CD4-positive, alpha-beta memory T cell (primary cell): ENCODE measurements around the gene SHQ1. TPM values are rescaled to one million over a fixed set of nuclear protein-coding genes. Genes with fewer than 3 reads are reported as not detected.
A peak's percentile ranks its signal among the peaks of the same experiment; 100 is the strongest.

Experiments
- CTCF ChIA-PET: fragments of 350-600 bp; sonication (Branson Sonifier 250); formaldehyde crosslinking; loops from one replicate; lab custom pipeline; 2021; ENCODE audit warnings: inconsistent platforms; ENCODE audit not compliant: partially characterized antibody; lab: Charles Lee
- POLR2A ChIA-PET: fragments of 350-600 bp; sonication (Branson Sonifier 250); formaldehyde crosslinking; loops from one replicate; lab custom pipeline; 2021; ENCODE audit not compliant: partially characterized antibody; lab: Charles Lee
- DNase-seq, 5 donors: peaks; one replicate each; pipeline versions ENCODE4 v3.0.0 to v3.0.0-alpha.2; 2020 to 2022; ENCODE audit warnings: mixed read lengths in 1 of 5
- H3K27ac ChIP-seq: one replicate; pipeline ENCODE4 v1.7.0; 2013; ENCODE audit warnings: low read depth, low read length
- H3K27me3 ChIP-seq: 2 replicates; pipeline ENCODE4 v1.7.0; 2013; ENCODE audit warnings: mild to moderate bottlenecking, low read length, moderate library complexity; ENCODE audit not compliant: insufficient read depth
- H3K36me3 ChIP-seq: 2 replicates; pipeline ENCODE4 v1.7.0; 2013; ENCODE audit warnings: mild to moderate bottlenecking, low read length, moderate library complexity; ENCODE audit not compliant: insufficient read depth
- H3K4me1 ChIP-seq: 2 replicates; pipeline ENCODE4 v1.7.0; 2013; ENCODE audit warnings: mild to moderate bottlenecking, low read length, moderate library complexity; ENCODE audit not compliant: insufficient read depth
- H3K4me3 ChIP-seq, 2 donors: one replicate each; pipeline ENCODE4 v1.7.0; 2013; ENCODE audit warnings: low read length in 2 of 2, mild to moderate bottlenecking in 1 of 2
- H3K9me3 ChIP-seq, 2 donors: one replicate each; pipeline ENCODE4 v1.7.0; 2013; ENCODE audit warnings: low read length in 2 of 2, control low read depth in 1 of 2; ENCODE audit not compliant: control insufficient read depth in 1 of 2
- H3K27ac Mint-ChIP-seq, 7 donors: one replicate each; pipeline ENCODE4 v1.8.0; 2020 to 2021; ENCODE audit warnings: mixed read lengths in 7 of 7, mild to moderate bottlenecking in 6 of 7, inconsistent platforms in 3 of 7, moderate library complexity in 3 of 7
- H3K27me3 Mint-ChIP-seq, 2 donors: one replicate each; pipeline ENCODE4 v1.8.0; 2020 to 2021; ENCODE audit warnings: mixed read lengths in 2 of 2
- H3K36me3 Mint-ChIP-seq, 2 donors: one replicate each; pipeline ENCODE4 v1.8.0; 2020 to 2021; ENCODE audit warnings: mixed read lengths in 2 of 2, inconsistent platforms in 1 of 2, mild to moderate bottlenecking in 1 of 2
- H3K4me1 Mint-ChIP-seq, 4 donors: one replicate each; pipeline ENCODE4 v1.8.0; 2020 to 2021; ENCODE audit warnings: mixed read lengths in 4 of 4, mild to moderate bottlenecking in 1 of 4
- H3K4me3 Mint-ChIP-seq, 8 donors: one replicate each; pipeline ENCODE4 v1.8.0; 2020 to 2021; ENCODE audit warnings: mixed read lengths in 8 of 8, mild to moderate bottlenecking in 7 of 8, moderate library complexity in 6 of 8, inconsistent platforms in 3 of 8
- H3K9me3 Mint-ChIP-seq, 8 donors: one replicate each; pipeline ENCODE4 v1.8.0; 2020 to 2021; ENCODE audit warnings: mixed read lengths in 8 of 8, mild to moderate bottlenecking in 5 of 8, inconsistent platforms in 3 of 8, moderate library complexity in 1 of 8
- intact Hi-C: fragments of 100-400 bp; cut with micrococcal nuclease; formaldehyde crosslinking; loops from one replicate; pipeline ENCODE4 v1.15.1; 2023
- polyA plus RNA-seq, 2 donors: library from polyadenylated mRNA; unstranded; fragments of 300-500 nt; fragmentation: Illumina TruSeq; gene quantifications; one replicate each; pipeline ENCODE4 v1.2.3, GENCODE V29; 2021
- total RNA-seq, 2 experiments: library from RNA; stranded (reverse); gene quantifications; one replicate each; pipeline ENCODE4 v1.2.3, GENCODE V29; 2021

SHQ1 gene
- total RNA-seq (10 to 100 TPM; 28.7 to 31.2 TPM), polyA plus RNA-seq (10 to 100 TPM in 1 of 2 donors, 1 to 10 TPM in 1; 6.6 to 23.4 TPM)

DNA sequence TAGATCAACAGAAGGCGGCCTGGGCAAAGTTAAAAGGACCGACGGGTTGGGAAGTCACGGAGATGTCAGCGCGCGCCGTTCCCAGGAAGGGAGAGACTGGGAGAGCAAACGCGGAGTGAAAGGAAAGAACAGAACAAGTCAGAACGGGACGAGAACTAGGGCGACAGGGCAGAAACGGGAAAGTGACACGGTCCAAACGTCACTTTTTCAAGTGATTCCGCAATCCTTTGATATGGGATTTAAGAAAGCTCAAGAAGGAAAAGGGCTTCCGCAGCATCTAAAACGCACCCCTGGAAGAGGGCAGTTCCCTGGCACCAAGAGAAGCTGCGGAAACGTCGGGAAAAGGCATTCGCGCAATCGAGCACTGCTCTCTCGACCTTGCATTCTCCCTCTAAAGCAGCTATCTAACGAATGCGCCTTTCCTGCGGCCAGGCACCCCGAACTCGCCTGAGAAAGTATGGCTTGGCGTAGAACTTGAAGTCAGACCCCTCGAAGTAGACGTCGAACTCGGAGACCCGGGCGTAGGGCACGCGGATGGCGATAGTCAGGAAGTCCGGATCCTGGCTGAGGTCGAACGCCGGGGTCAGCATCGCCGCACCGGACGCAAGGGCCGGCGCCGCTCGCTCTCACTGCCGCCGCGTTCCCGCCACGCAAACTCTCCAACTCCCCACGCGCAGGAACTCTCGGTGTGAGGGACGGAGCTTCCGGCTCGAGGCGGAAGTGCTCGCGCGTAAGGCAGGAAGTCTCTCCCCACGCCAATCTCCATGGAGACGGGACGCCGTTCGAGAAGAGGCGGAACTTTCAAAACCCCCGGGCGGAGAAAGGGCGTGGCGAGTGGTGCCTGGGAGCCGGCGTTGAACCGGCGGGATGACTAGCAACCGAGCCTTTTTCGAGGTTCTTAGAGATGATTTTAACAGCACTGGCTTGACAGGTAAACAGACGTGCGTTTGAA lies at the start of gene SHQ1:
TSS of gene SHQ1 (minus strand) at position 695 of the 952 bp plus-strand sequence. CDS start at position 590, 105 bp downstream.
- DNase-seq: peak; percentile 91 to 96 (median 92)
- peak within 1 kb of the TSS; percentile 82 to 97 for H3K4me3 ChIP-seq
- H3K36me3 ChIP-seq: no peaks in the 10 kb centered on the region
- no peaks in the 10 kb centered on the region for H3K9me3 ChIP-seq
- Mint-ChIP-seq H3K4me1 (peaks cover 38 to 60% (median 48%) of the 10 kb centered on the region in 4 donors), H3K27ac (peak within 1 kb of the TSS; percentile 78 to 95 (median 93)), H3K27me3 (peaks cover 0 to 2% of the 10 kb centered on the region in 2 donors), H3K36me3 (peaks cover 8 to 20% of the 10 kb centered on the region in 2 donors), H3K9me3 (peaks cover 0 to 3% (median 0%) of the 10 kb centered on the region in 8 donors), H3K4me3 (peak within 1 kb of the TSS; percentile 94 to 97 (median 96))
- CTCF ChIA-PET: interaction anchor here (1.3 to 1.8 kb wide), 5 partner anchors 26 to 238 kb away, joined by 3 to 8 read pairs (median 5); no protein-coding TSS in a partner anchor
- peak within 1 kb of the TSS; percentile 61 for H3K27ac ChIP-seq
- intact Hi-C loops: loop anchor here (1.0 to 10.0 kb wide), 4 partner anchors 149 to 1121 kb away; partner anchors contain the start of gene RYBP
- no peaks in the 10 kb centered on the region for H3K27me3 ChIP-seq
- peaks cover 47% of the 10 kb centered on the region for H3K4me1 ChIP-seq
- POLR2A ChIA-PET: interaction anchor here (0.9 to 1.8 kb wide), 2 partner anchors 109 to 147 kb away, joined by 3 to 7 read pairs; no protein-coding TSS in a partner anchor

DNA sequence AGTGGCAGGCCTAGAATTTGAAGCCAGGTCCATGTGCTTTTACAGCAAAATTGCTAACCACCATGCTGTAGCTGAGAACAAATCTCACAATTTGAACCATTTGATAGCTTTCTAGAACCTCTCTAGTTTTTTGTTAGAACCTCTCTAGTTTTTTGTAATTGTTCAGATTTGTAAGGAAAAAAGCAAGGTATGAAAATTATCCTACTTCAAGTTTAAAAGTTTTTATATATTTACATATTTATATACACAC lies 49.4 kb upstream of the SHQ1 start:
- CTCF ChIA-PET: no interaction called here
- intact Hi-C loops: no loop called here
- Histone ChIP-seq H3K27ac (no peak overlapping the region), H3K36me3 (no peaks in the 10 kb centered on the region), H3K9me3 (no peaks in the 10 kb centered on the region), H3K4me3 (no peak overlapping the region), H3K27me3 (no peaks in the 10 kb centered on the region), H3K4me1 (no peaks in the 10 kb centered on the region)
- Mint-ChIP-seq H3K27me3 (peaks cover 18 to 26% of the 10 kb centered on the region in 2 donors), H3K36me3 (no peaks in the 10 kb centered on the region), H3K4me1 (no peaks in the 10 kb centered on the region), H3K4me3 (no peak overlapping the region), H3K27ac (no peak overlapping the region), H3K9me3 (peaks cover 0 to 3% (median 0%) of the 10 kb centered on the region in 8 donors)
- no peak for DNase-seq
- POLR2A ChIA-PET: no interaction called here

DNA sequence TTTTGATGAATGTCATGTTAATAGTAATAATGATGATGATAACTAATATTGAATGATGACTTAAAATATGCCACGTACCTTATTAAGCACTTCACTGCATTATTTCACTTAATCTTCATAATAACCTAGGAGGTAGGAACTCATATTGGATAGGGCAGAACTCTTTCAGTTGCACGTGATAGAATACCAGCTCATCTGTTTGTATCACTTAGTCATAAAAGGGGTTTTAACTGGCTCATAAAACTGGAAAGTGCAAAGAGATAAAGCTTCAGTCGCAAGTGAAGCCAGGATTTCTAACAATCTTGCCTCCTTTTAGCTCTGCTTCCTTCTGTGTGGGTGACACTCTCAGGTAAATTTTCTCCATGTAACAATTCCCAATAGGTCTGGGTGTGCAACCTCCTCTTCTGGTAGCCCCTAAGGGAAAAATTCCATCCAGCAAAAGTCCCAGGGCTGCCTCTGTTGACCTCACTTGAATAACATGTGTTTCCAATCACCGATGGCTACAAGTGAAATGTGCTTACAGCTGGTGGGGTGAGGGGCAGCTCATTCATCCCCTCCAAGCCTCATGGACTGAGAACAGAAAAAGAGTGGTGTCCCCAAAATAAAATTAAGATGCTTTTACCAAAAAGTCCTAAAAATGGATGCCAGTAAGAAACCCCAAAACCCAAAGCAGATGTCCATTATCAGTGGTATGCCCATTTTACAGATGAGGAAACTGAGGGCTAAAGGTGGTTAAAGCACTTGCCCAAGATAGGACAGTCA lies 48.9 kb upstream of the SHQ1 start:
- Histone ChIP-seq H3K4me3 (no peak overlapping the region), H3K27me3 (no peaks in the 10 kb centered on the region), H3K9me3 (no peaks in the 10 kb centered on the region), H3K4me1 (no peaks in the 10 kb centered on the region), H3K27ac (no peak overlapping the region), H3K36me3 (no peaks in the 10 kb centered on the region)
- ChIA-PET POLR2A (no interaction called here), CTCF (interaction anchor here (1.0 kb wide), 1 partner anchor 158 kb away, joined by 3 read pairs; no protein-coding TSS in a partner anchor)
- intact Hi-C loops: no loop called here
- Mint-ChIP-seq H3K27me3 (peaks cover 17 to 30% of the 10 kb centered on the region in 2 donors), H3K27ac (no peak overlapping the region), H3K36me3 (no peaks in the 10 kb centered on the region), H3K4me3 (no peak overlapping the region), H3K4me1 (no peaks in the 10 kb centered on the region), H3K9me3 (peaks cover 0 to 3% (median 0%) of the 10 kb centered on the region in 8 donors)
- DNase-seq: no peak

DNA sequence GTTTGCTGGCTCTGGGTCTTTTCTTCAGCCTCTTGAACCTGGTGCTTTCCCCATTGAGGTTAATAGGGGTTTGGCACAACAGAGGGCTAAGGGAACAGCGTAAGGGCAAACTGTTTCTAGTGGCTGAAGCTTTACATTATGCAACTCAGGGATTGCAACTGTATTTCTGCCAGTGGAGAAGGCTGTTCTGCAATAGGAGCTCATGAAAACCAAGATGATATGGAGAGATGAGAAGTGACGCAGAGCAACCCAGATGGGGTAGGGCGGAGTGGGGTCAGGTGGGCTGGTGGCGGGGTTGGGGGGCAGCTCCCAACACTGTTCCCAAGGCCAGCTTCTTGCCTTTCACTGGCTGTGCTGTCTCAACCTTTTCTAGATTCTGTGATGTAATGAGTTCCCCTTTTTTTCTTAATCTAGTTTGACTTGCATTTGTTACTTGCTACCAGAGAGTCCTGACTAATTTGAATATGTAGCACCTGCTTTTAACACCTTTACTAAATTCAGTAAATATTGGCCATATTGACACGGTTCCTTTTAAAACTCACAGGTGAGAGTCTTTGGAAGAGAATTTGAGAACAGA lies 46.8 kb upstream of the SHQ1 start:
- Mint-ChIP-seq H3K36me3 (no peaks in the 10 kb centered on the region), H3K4me1 (no peaks in the 10 kb centered on the region), H3K4me3 (no peak overlapping the region), H3K27me3 (peaks cover 30 to 46% of the 10 kb centered on the region in 2 donors), H3K27ac (no peak overlapping the region), H3K9me3 (no peaks in the 10 kb centered on the region)
- Histone ChIP-seq H3K4me3 (no peak overlapping the region), H3K36me3 (no peaks in the 10 kb centered on the region), H3K27ac (no peak overlapping the region), H3K27me3 (peaks cover 5% of the 10 kb centered on the region), H3K4me1 (no peaks in the 10 kb centered on the region), H3K9me3 (no peaks in the 10 kb centered on the region)
- CTCF ChIA-PET: interaction anchor here (1.5 kb wide), 1 partner anchor 190 kb away, joined by 3 read pairs; no protein-coding TSS in a partner anchor
- POLR2A ChIA-PET: no interaction called here
- DNase-seq: no peak
- intact Hi-C loops: no loop called here

DNA sequence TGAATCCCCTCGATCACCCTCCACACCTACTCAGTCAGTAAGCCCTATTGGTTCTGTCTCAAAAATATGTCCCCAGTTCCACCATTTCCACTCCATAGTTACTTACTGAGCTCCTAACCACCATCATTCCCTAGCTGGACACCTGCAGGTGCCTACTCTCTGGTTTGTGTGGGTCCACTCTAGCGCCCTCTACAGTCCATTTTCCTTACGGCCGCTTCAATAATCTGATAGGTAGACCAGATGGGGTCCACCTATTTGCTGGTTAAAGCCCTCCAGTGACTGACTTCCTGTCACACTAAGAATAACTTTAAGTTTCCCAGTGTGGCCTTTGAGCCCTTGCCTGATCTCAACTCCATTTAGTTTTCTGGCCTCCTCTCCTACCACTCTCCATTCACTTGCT lies 44.6 kb upstream of the SHQ1 start:
- Mint-ChIP-seq H3K27me3 (peaks cover 34 to 56% of the 10 kb centered on the region in 2 donors), H3K4me1 (peaks cover 0 to 10% (median 3%) of the 10 kb centered on the region in 4 donors), H3K36me3 (no peaks in the 10 kb centered on the region), H3K9me3 (no peaks in the 10 kb centered on the region), H3K27ac (no peak overlapping the region), H3K4me3 (no peak overlapping the region)
- POLR2A ChIA-PET: no interaction called here
- no peaks in the 10 kb centered on the region for H3K36me3 ChIP-seq
- DNase-seq: no peak
- H3K27ac ChIP-seq: no peak overlapping the region
- CTCF ChIA-PET: no interaction called here
- intact Hi-C loops: no loop called here
- H3K4me1 ChIP-seq: peaks cover 4% of the 10 kb centered on the region
- H3K27me3 ChIP-seq: peaks cover 14% of the 10 kb centered on the region
- H3K4me3 ChIP-seq: no peak overlapping the region
- H3K9me3 ChIP-seq: no peaks in the 10 kb centered on the region

DNA sequence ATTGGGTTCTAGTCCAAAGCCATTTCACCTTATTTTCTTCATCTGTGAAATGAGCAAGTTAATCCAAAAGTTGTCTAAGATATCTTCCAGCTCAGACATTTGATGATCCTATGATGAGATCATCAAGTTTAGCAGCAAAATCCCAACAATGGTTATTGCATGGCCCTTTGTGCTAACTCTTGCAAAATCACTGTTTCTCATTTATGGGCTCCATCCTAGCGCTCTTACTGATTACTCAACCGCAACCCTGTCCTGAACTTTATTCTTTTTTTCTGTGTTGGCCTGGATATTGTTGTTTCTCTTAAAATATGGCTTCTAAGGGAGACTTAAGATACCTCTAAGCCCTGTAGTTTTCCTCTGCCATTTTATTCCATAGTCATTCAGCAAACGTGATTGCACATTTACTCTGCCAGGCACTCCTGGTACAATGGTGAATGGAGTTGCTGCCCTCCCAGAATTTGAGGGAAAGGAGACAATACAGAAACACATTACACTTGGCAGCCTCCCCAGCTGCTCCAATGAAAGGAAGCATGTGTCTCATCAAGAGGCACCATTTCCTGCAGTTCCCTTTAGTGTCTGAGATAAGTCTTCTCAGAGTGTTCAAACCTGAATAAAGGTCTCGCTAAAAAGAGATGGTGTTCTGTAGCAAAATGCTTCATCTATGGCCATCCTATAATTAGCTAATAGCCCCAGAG lies 44.0 kb upstream of the SHQ1 start:
- CTCF ChIA-PET: no interaction called here
- Histone ChIP-seq H3K4me1 (peaks cover 9% of the 10 kb centered on the region), H3K27me3 (peaks cover 20% of the 10 kb centered on the region), H3K4me3 (no peak overlapping the region), H3K36me3 (no peaks in the 10 kb centered on the region), H3K9me3 (no peaks in the 10 kb centered on the region), H3K27ac (no peak overlapping the region)
- intact Hi-C loops: no loop called here
- H3K27ac Mint-ChIP-seq: no peak overlapping the region
- POLR2A ChIA-PET: no interaction called here
- no peaks in the 10 kb centered on the region for H3K36me3 Mint-ChIP-seq
- H3K4me3 Mint-ChIP-seq: no peak overlapping the region
- no peak for DNase-seq
- peaks cover 4 to 15% (median 9%) of the 10 kb centered on the region in 4 donors for H3K4me1 Mint-ChIP-seq
- peaks cover 40 to 61% of the 10 kb centered on the region in 2 donors for H3K27me3 Mint-ChIP-seq
- H3K9me3 Mint-ChIP-seq: no peaks in the 10 kb centered on the region
